Naive thymus-derived CD8-positive, alpha-beta T cell (primary cell): Measurements from ENCODE around the gene MN1. TPM values are rescaled to one million over a fixed set of nuclear protein-coding genes. Genes with fewer than 3 reads are reported as not detected.

Source experiments
- ATAC-seq, 2 donors: fragments of 150-1000 bp; cut with Tn5 transposase in 1 of 2; sonication (Bioruptor Pico), chemical (Tn5 transposase) in 1 of 2; 1 replicate in 1 of 2; 2 replicates in 1 of 2; pipeline ENCODE4 v1.10.0; 2021; ENCODE audit warnings: mild to moderate bottlenecking in 2 of 2, moderate library complexity in 2 of 2
- POLR2A ChIA-PET: fragments of 350-600 bp; sonication (Branson Sonifier 250); formaldehyde crosslinking; loops from one replicate; lab custom pipeline; 2021; ENCODE audit warnings: antibody characterized with exemption; lab: Charles Lee
- DNase-seq, 10 donors: peaks; one replicate each; pipeline versions ENCODE4 v3.0.0 to v3.0.0-alpha.2; 2020 to 2022
- H3K27ac Mint-ChIP-seq, 10 donors: one replicate each; pipeline ENCODE4 v1.8.0; 2020 to 2022; ENCODE audit warnings: mild to moderate bottlenecking in 10 of 10, mixed read lengths in 10 of 10, moderate library complexity in 4 of 10, inconsistent platforms in 1 of 10
- H3K27me3 Mint-ChIP-seq, 5 donors: one replicate each; pipeline ENCODE4 v1.8.0; 2021 to 2022; ENCODE audit warnings: mixed read lengths in 5 of 5
- H3K36me3 Mint-ChIP-seq, 3 donors: one replicate each; pipeline ENCODE4 v1.8.0; 2020 to 2022; ENCODE audit warnings: mixed read lengths in 3 of 3, mild to moderate bottlenecking in 2 of 3, inconsistent platforms in 1 of 3
- H3K4me1 Mint-ChIP-seq, 4 donors: one replicate each; pipeline ENCODE4 v1.8.0; 2021 to 2022; ENCODE audit warnings: mixed read lengths in 4 of 4
- H3K4me3 Mint-ChIP-seq, 10 donors: one replicate each; pipeline ENCODE4 v1.8.0; 2020 to 2022; ENCODE audit warnings: mild to moderate bottlenecking in 10 of 10, mixed read lengths in 10 of 10, moderate library complexity in 6 of 10, inconsistent platforms in 1 of 10
- H3K9me3 Mint-ChIP-seq, 9 donors: one replicate each; pipeline ENCODE4 v1.8.0; 2020 to 2022; ENCODE audit warnings: mixed read lengths in 9 of 9, mild to moderate bottlenecking in 3 of 9, inconsistent platforms in 1 of 9, moderate library complexity in 1 of 9
- polyA plus RNA-seq, 3 donors: library from polyadenylated mRNA; unstranded; fragments of 300-500 nt; fragmentation: Illumina TruSeq; gene quantifications; one replicate each; pipeline ENCODE4 v1.2.3, GENCODE V29; 2021
- total RNA-seq, 8 experiments: library from RNA in 2 of 8; stranded (reverse) in 2 of 8; gene quantifications; one replicate each; pipeline ENCODE4 v1.2.3 and lab custom pipeline; 2021 to 2026

Gene MN1
- total RNA-seq = under 1 TPM; 0.22 to 0.39 TPM
- under 1 TPM in 1 of 3 donors, not detected in 2; 0.10 TPM for polyA plus RNA-seq
- total RNA-seq (lab: John Stamatoyannopoulos, UW) = 0 to 0.43 (median 0.10) reads per million in 6 experiments

- Mint-ChIP-seq H3K27me3 (peaks cover 13 to 32% (median 17%) of the 10 kb centered on the region in 5 donors), H3K36me3 (no peaks in the 10 kb centered on the region), H3K4me3 (peak within 1 kb of the TSS; percentile 85 to 92 (median 88)), H3K4me1 (peaks cover 17 to 23% (median 17%) of the 10 kb centered on the region in 4 donors), H3K27ac (peak within 1 kb of the TSS in 5 of 10 donors; percentile 21 to 85 (median 56)), H3K9me3 (no peaks in the 10 kb centered on the region)
- ATAC-seq = peak; percentile 73 to 79
- DNase-seq = peak; percentile 30 to 79 (median 52)
- POLR2A ChIA-PET = no interaction called here
These were observed at the start of gene MN1 for GRCh38 chr22:27801616-27802345. TSS of gene MN1 (minus strand) at chr22:27801756. CDS start at chr22:27800543, 1,213 bp downstream.

- Mint-ChIP-seq H3K4me1 (peaks cover 0 to 8% (median 6%) of the 10 kb centered on the region in 4 donors), H3K27ac (peak overlapping the region in 1 of 10 donors; percentile 12), H3K9me3 (no peaks in the 10 kb centered on the region), H3K27me3 (no peaks in the 10 kb centered on the region), H3K36me3 (peaks cover 11 to 81% (median 14%) of the 10 kb centered on the region in 3 donors), H3K4me3 (no peak overlapping the region)
- DNase-seq = no peak
- no peak for ATAC-seq
- POLR2A ChIA-PET = no interaction called here
These were observed 48.5 kb upstream of the MN1 start for GRCh38 chr22:27850000-27850521.

- POLR2A ChIA-PET = no interaction called here
- ATAC-seq (no peak), DNase-seq (no peak)
- Mint-ChIP-seq H3K4me1 (peaks cover 0 to 9% (median under 1%) of the 10 kb centered on the region in 4 donors), H3K36me3 (peaks cover 5 to 63% (median 11%) of the 10 kb centered on the region in 3 donors), H3K27me3 (no peaks in the 10 kb centered on the region), H3K4me3 (no peak overlapping the region), H3K9me3 (no peaks in the 10 kb centered on the region), H3K27ac (peak overlapping the region in 1 of 10 donors; percentile 21)
These were observed 46.4 kb upstream of the MN1 start for GRCh38 chr22:27848005-27848404.

- H3K9me3 Mint-ChIP-seq = no peaks in the 10 kb centered on the region
- POLR2A ChIA-PET = no interaction called here
- H3K27me3 Mint-ChIP-seq = no peaks in the 10 kb centered on the region
- peak overlapping the region in 4 of 10 donors; percentile 19 to 70 (median 56) for H3K27ac Mint-ChIP-seq
- H3K4me1 Mint-ChIP-seq = peaks cover 0 to 9% (median under 1%) of the 10 kb centered on the region in 4 donors
- H3K4me3 Mint-ChIP-seq = no peak overlapping the region
- peaks cover 4 to 62% (median 11%) of the 10 kb centered on the region in 3 donors for H3K36me3 Mint-ChIP-seq
- DNase-seq (no peak), ATAC-seq (no peak)
These were observed 45.4 kb upstream of the MN1 start for GRCh38 chr22:27846910-27847309.

GRCh38 chr22:27846248-27846757 is 44.7 kb upstream of the MN1 start:
- Mint-ChIP-seq H3K27me3 (no peaks in the 10 kb centered on the region), H3K36me3 (peaks cover 0 to 60% (median 13%) of the 10 kb centered on the region in 3 donors), H3K9me3 (no peaks in the 10 kb centered on the region), H3K27ac (peak overlapping the region in 4 of 10 donors; percentile 19 to 70 (median 56)), H3K4me1 (peaks cover 0 to 9% (median under 1%) of the 10 kb centered on the region in 4 donors), H3K4me3 (no peak overlapping the region)
- POLR2A ChIA-PET = no interaction called here
- no peak for ATAC-seq
- DNase-seq = no peak

- ATAC-seq (no peak), DNase-seq (no peak)
- POLR2A ChIA-PET = no interaction called here
- H3K27me3 Mint-ChIP-seq = no peaks in the 10 kb centered on the region
- peaks cover 0 to 8% (median 0%) of the 10 kb centered on the region in 4 donors for H3K4me1 Mint-ChIP-seq
- H3K36me3 Mint-ChIP-seq = peaks cover 0 to 54% (median 16%) of the 10 kb centered on the region in 3 donors
- H3K27ac Mint-ChIP-seq = peak overlapping the region in 2 of 10 donors; percentile 43 to 46
- H3K4me3 Mint-ChIP-seq = no peak overlapping the region
- H3K9me3 Mint-ChIP-seq = no peaks in the 10 kb centered on the region
These were observed 44.1 kb upstream of the MN1 start for GRCh38 chr22:27845644-27846043.

GRCh38 chr22:27844656-27845591 is 43.4 kb upstream of the MN1 start:
- POLR2A ChIA-PET = no interaction called here
- H3K4me3 Mint-ChIP-seq = no peak overlapping the region
- DNase-seq = no peak
- peak overlapping the region in 1 of 10 donors; percentile 5 for H3K27ac Mint-ChIP-seq
- H3K36me3 Mint-ChIP-seq = peaks cover under 1 to 47% (median 16%) of the 10 kb centered on the region in 3 donors
- H3K4me1 Mint-ChIP-seq = peaks cover 0 to 8% (median 0%) of the 10 kb centered on the region in 4 donors
- H3K27me3 Mint-ChIP-seq = no peaks in the 10 kb centered on the region
- H3K9me3 Mint-ChIP-seq = no peaks in the 10 kb centered on the region
- ATAC-seq = no peak

GRCh38 chr22:27844256-27844655 is 42.7 kb upstream of the MN1 start:
- Mint-ChIP-seq H3K27ac (peak overlapping the region in 1 of 10 donors; percentile 42), H3K36me3 (peaks cover 8 to 42% (median 13%) of the 10 kb centered on the region in 3 donors)
- ATAC-seq = no peak

GRCh38 chr22:27843441-27843840 is 41.9 kb upstream of the MN1 start:
- H3K4me3 Mint-ChIP-seq = no peak overlapping the region
- peaks cover 11 to 35% (median 13%) of the 10 kb centered on the region in 3 donors for H3K36me3 Mint-ChIP-seq
- peaks cover 0 to 5% (median 2%) of the 10 kb centered on the region in 9 donors for H3K9me3 Mint-ChIP-seq
- POLR2A ChIA-PET = no interaction called here
- H3K27ac Mint-ChIP-seq = peak overlapping the region in 2 of 10 donors; percentile 22 to 76
- H3K27me3 Mint-ChIP-seq = no peaks in the 10 kb centered on the region
- peaks cover 0 to 4% (median 0%) of the 10 kb centered on the region in 4 donors for H3K4me1 Mint-ChIP-seq
- DNase-seq (no peak), ATAC-seq (no peak)

More at GRCh38 chr22:27844256-27844655, 42.7 kb upstream of the MN1 start:
- peaks cover 0 to 4% (median 0%) of the 10 kb centered on the region in 4 donors for H3K4me1 Mint-ChIP-seq
- POLR2A ChIA-PET = no interaction called here
- DNase-seq = no peak
- no peak overlapping the region for H3K4me3 Mint-ChIP-seq
- H3K27me3 Mint-ChIP-seq = no peaks in the 10 kb centered on the region
- H3K9me3 Mint-ChIP-seq = no peaks in the 10 kb centered on the region

- POLR2A ChIA-PET = no interaction called here
- ATAC-seq (no peak), DNase-seq (no peak)
- H3K4me3 Mint-ChIP-seq = no peak overlapping the region
- H3K27ac Mint-ChIP-seq = peak overlapping the region in 1 of 10 donors; percentile 76
- H3K9me3 Mint-ChIP-seq = peaks cover 0 to 9% (median 3%) of the 10 kb centered on the region in 9 donors
- H3K4me1 Mint-ChIP-seq = peaks cover 0 to 1% (median 0%) of the 10 kb centered on the region in 4 donors
- no peaks in the 10 kb centered on the region for H3K27me3 Mint-ChIP-seq
- peaks cover 14 to 29% (median 14%) of the 10 kb centered on the region in 3 donors for H3K36me3 Mint-ChIP-seq
These were observed 41.3 kb upstream of the MN1 start for GRCh38 chr22:27842669-27843431.

- POLR2A ChIA-PET = no interaction called here
- DNase-seq (no peak), ATAC-seq (no peak)
- Mint-ChIP-seq H3K9me3 (peaks cover 0 to 16% (median 5%) of the 10 kb centered on the region in 9 donors), H3K4me3 (no peak overlapping the region), H3K27ac (no peak overlapping the region), H3K36me3 (peaks cover 19 to 24% (median 20%) of the 10 kb centered on the region in 3 donors), H3K4me1 (peaks cover 0 to 1% (median 0%) of the 10 kb centered on the region in 4 donors), H3K27me3 (no peaks in the 10 kb centered on the region)
These were observed 40.6 kb upstream of the MN1 start for GRCh38 chr22:27842201-27842600.
